RPMI7951 (cell line): Measurements from ENCODE around the gene SLC30A7. TPM values are rescaled to one million over a fixed set of nuclear protein-coding genes. Genes with fewer than 3 reads are reported as not detected.
A peak's percentile ranks its signal among the peaks of the same experiment; 100 is the strongest.

ENCODE experiments used
- DNase-seq: peaks from one replicate; pipeline ENCODE4 v3.0.0-alpha.2; 2012; ENCODE audit warnings: low read depth
- total RNA-seq: library from RNA; depleted of rRNA; stranded (reverse); fragments of >200 nt; shearing (Covaris generic); gene quantifications from 2 replicates; pipeline ENCODE4 v1.2.3, GENCODE V29; 2014

The SLC30A7 gene
- total RNA-seq, 1 experiment from 2014 or later: 44.9 TPM

GRCh38 chr1:100972185-100972584 lies 76.3 kb downstream of the SLC30A7 start:
- DNase-seq: peak; percentile 45

- no peak for DNase-seq
Observed at GRCh38 chr1:100976936-100977335, 81.0 kb downstream of the SLC30A7 start.

GRCh38 chr1:100979631-100980030 lies 83.7 kb downstream of the SLC30A7 start:
- no peak for DNase-seq

- DNase-seq: no peak
Observed at GRCh38 chr1:100982793-100983192, 86.9 kb downstream of the SLC30A7 start.

- no peak for DNase-seq
Observed at GRCh38 chr1:100988121-100988520, 92.2 kb downstream of the SLC30A7 start.

GRCh38 chr1:100989306-100990077 lies 93.6 kb downstream of the SLC30A7 start:
- DNase-seq: peak; percentile 64

- no peak for DNase-seq
Observed at GRCh38 chr1:100995198-100995988, 99.5 kb downstream of the SLC30A7 start.

- no peak for DNase-seq
Observed at GRCh38 chr1:100998426-100998825, 102.5 kb downstream of the SLC30A7 start.

- no peak for DNase-seq
Observed at GRCh38 chr1:101000131-101000873, 104.4 kb downstream of the SLC30A7 start.

- peak; percentile 79 for DNase-seq
Observed at GRCh38 chr1:101002551-101002950, 106.7 kb downstream of the SLC30A7 start.

GRCh38 chr1:101003012-101003650 lies 107.2 kb downstream of the SLC30A7 start:
- no peak for DNase-seq

GRCh38 chr1:101004061-101004460 lies 108.2 kb downstream of the SLC30A7 start:
- DNase-seq: no peak

- no peak for DNase-seq
Observed at GRCh38 chr1:101004670-101005069, 108.8 kb downstream of the SLC30A7 start.

- no peak for DNase-seq
Observed at GRCh38 chr1:101005183-101005582, 109.3 kb downstream of the SLC30A7 start.

GRCh38 chr1:101005871-101006270 lies 110.0 kb downstream of the SLC30A7 start:
- DNase-seq: no peak

GRCh38 chr1:101006553-101006952 lies 110.7 kb downstream of the SLC30A7 start:
- no peak for DNase-seq

GRCh38 chr1:101008229-101008834 lies 112.4 kb downstream of the SLC30A7 start:
- no peak for DNase-seq

GRCh38 chr1:101013776-101014175 lies 117.9 kb downstream of the SLC30A7 start:
- DNase-seq: no peak

- no peak for DNase-seq
Observed at GRCh38 chr1:101017448-101017847, 121.6 kb downstream of the SLC30A7 start.

- DNase-seq: no peak
Observed at GRCh38 chr1:101022294-101022693, 126.4 kb downstream of the SLC30A7 start.

- DNase-seq: peak; percentile 34
Observed at GRCh38 chr1:101025283-101025656, 129.4 kb downstream of the SLC30A7 start.
